ENCODE data around the gene BCL11B. TPM values are rescaled to one million over a fixed set of nuclear protein-coding genes. Genes with fewer than 3 reads are reported as not detected.

Gene BCL11B
- total and polyA plus RNA-seq, 11 donors: 0.04 to 2.1 (median 0.15) TPM; not detected in 3

- WGBS, 4 donors: 93 to 96% (median 94%) methylated on average over 25 to 33 of the region's 33 CpGs
- Histone ChIP-seq H3K36me3 (no peaks in the 10 kb centered on the region), H3K27ac (no peak overlapping the region), H3K27me3 (peaks cover 0 to 8% (median 0%) of the 10 kb centered on the region in 9 donors), H3K4me3 (no peak overlapping the region), H3K4me1 (peaks cover 0 to 8% (median 0%) of the 10 kb centered on the region in 12 donors), H3K9me3 (no peaks in the 10 kb centered on the region)
- no peak for TF ChIP-seq POLR2A (IDR thresholded peaks at IDR 0.05)
- TF ChIP-seq CTCF (IDR thresholded peaks at IDR 0.05): no peak
- intact Hi-C loops (cut with DNase I): no loop called here
- ATAC-seq (no peak), DNase-seq (no peak)
Observed at GRCh38 chr14:99176156-99176945, 95.6 kb downstream of the BCL11B start.

GRCh38 chr14:99175331-99176155, 96.5 kb downstream of the BCL11B start:
- Histone ChIP-seq H3K27ac (no peak overlapping the region), H3K4me3 (no peak overlapping the region), H3K36me3 (no peaks in the 10 kb centered on the region), H3K4me1 (peaks cover 0 to 8% (median 0%) of the 10 kb centered on the region in 12 donors), H3K27me3 (peaks cover 0 to 8% (median 0%) of the 10 kb centered on the region in 9 donors), H3K9me3 (no peaks in the 10 kb centered on the region)
- TF ChIP-seq CTCF (IDR thresholded peaks at IDR 0.05): no peak
- TF ChIP-seq POLR2A (IDR thresholded peaks at IDR 0.05): no peak
- intact Hi-C loops (cut with DNase I): no loop called here
- WGBS, 4 donors: 97 to 98% (median 98%) methylated on average over 87 to 95 of the region's 95 CpGs
- DNase-seq (no peak), ATAC-seq (no peak)

GRCh38 chr14:99174770-99175319, 97.2 kb downstream of the BCL11B start:
- no peak for DNase-seq
- Histone ChIP-seq H3K27me3 (peaks cover 0 to 8% (median 0%) of the 10 kb centered on the region in 9 donors), H3K9me3 (no peaks in the 10 kb centered on the region), H3K4me1 (peaks cover 0 to 8% (median 0%) of the 10 kb centered on the region in 12 donors), H3K4me3 (no peak overlapping the region), H3K27ac (no peak overlapping the region), H3K36me3 (no peaks in the 10 kb centered on the region)
- intact Hi-C loops (cut with DNase I): no loop called here
- TF ChIP-seq CTCF (IDR thresholded peaks at IDR 0.05) (no peak), POLR2A (IDR thresholded peaks at IDR 0.05) (no peak)
- no peak for ATAC-seq
- WGBS, 4 donors: 90 to 96% (median 92%) methylated on average over 80 to 81 of the region's 81 CpGs
